GM04503 (cell line): Measurements from ENCODE around the gene SIPA1.
"Not testable (repeated sequence)": the region's sequence is repeated elsewhere in the genome, so short reads cannot be mapped to it uniquely, and the experiment has no call there.

Source experiments
- DNase-seq: peaks from one replicate; pipeline ENCODE4 v3.0.0-alpha.2; 2012; ENCODE audit warnings: low read depth

Gene SIPA1

GRCh38 chr11:65624931-65625627 lies 12.8 kb upstream of the SIPA1 start:
- DNase-seq = no peak

GRCh38 chr11:65625628-65626342 lies 12.1 kb upstream of the SIPA1 start:
- DNase-seq = no peak

DNA sequence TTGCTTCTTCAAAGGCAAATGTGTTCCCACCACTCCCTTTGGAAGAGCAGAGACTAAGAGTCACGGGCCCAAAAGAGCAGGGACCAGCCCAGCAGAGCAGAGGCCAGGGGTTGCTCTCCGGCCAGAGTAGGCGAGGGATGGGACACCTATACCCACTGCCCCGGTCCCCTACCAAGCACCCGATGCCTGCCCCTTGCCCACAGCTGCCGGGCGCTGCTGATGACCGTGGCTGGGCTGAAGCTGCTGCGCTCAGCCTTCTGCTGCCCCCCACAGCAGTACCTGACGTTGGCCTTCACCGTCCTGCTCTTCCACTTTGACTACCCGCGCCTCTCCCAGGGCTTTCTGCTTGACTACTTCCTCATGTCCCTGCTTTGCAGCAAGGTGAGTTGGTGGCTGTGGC lies 10.7 kb upstream of the SIPA1 start:
- no peak for DNase-seq

DNA sequence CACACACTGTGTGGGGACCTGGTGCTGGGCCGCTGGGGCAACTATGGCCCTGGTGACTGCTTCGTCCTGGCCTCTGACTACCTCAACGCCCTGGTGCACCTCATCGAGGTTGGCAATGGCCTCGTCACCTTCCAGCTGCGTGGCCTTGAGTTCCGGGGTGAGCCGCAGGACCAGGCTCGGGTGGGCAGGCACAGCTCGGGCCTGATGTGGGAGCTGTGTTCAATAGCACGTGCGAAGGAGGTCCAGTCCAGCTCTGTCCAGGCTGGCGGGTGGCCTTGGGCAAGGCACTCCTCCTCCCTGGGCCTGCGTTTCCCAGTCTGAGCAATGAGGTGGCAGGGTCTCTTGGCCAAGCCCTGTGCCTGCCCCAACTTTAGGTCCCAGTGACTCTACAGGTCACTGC lies 8.3 kb upstream of the SIPA1 start:
- no peak for DNase-seq

DNA sequence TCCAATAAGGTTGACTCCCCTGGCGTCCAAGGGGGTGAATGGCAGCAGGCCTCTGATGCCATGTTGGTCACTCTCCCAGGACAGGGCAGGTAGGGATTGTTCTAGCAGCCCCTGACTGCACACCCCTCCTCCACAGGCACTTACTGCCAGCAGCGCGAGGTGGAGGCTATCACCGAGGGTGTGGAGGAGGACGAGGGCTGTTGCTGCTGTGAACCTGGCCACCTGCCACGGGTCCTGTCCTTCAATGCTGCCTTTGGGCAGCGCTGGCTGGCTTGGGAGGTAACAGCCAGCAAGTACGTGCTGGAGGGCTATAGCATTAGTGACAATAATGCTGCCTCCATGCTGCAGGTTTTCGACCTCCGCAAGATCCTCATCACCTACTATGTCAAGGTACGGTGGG lies 7.7 kb upstream of the SIPA1 start:
- no peak for DNase-seq

DNA sequence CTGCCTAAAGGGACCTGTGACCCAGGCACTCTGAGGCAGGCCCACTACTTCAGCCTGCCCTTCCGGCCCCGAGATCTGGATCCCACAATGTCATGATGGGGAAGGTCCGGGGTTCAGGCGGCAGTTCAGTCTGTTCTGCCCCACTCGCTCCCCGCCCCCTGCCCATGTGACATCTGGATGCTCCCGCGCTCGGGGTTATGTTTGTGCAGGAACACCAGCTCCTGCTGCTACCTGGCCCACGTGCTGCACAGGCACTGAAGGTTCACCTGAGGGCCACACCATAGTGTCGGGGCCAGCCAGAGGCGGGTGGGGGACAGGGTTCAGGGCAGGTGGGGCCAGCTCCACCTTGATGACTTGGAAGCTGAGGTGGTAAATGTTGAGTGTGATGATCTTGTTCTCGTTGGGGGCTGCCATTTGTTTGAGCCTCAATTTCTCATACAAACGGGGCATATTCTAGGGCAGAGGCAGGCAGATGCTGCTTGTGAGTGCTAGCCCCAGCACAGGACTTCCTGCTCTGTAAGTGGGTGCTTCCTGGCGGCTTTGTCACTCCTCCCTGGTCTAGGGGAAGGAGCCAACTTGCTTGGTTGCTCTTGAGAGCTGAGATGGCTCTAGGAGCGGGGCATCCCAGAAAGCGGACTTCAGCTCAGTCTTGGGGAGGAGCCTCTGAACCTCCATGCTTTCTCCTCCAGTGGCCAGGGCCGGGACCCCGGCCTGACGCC lies 4.4 kb upstream of the SIPA1 start:
- DNase-seq = no peak

- no peak for DNase-seq
Observed at GRCh38 chr11:65634109-65634436, 3.8 kb upstream of the SIPA1 start.

DNA sequence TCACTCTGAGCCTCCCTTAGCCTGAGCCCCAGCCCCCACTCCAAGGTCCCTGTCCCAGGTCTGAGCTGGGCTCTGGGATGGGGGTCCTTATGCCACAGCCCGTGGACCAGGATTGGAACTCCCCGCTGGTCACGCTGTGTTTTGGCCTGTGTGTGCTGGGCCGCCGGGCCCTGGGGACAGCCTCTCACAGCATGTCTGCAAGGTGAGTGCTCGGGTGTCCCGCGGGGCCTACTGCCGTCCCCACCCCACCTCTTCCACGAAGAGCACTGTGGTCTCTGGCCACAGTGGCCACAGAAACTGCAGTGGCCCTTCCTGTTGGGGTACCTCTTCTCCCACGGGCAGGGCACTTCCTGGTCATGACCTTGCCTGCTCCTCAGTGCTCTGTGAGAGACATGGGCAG lies 3.5 kb upstream of the SIPA1 start:
- DNase-seq = no peak

- no peak for DNase-seq
Observed at GRCh38 chr11:65634905-65635731, 2.8 kb upstream of the SIPA1 start.

DNA sequence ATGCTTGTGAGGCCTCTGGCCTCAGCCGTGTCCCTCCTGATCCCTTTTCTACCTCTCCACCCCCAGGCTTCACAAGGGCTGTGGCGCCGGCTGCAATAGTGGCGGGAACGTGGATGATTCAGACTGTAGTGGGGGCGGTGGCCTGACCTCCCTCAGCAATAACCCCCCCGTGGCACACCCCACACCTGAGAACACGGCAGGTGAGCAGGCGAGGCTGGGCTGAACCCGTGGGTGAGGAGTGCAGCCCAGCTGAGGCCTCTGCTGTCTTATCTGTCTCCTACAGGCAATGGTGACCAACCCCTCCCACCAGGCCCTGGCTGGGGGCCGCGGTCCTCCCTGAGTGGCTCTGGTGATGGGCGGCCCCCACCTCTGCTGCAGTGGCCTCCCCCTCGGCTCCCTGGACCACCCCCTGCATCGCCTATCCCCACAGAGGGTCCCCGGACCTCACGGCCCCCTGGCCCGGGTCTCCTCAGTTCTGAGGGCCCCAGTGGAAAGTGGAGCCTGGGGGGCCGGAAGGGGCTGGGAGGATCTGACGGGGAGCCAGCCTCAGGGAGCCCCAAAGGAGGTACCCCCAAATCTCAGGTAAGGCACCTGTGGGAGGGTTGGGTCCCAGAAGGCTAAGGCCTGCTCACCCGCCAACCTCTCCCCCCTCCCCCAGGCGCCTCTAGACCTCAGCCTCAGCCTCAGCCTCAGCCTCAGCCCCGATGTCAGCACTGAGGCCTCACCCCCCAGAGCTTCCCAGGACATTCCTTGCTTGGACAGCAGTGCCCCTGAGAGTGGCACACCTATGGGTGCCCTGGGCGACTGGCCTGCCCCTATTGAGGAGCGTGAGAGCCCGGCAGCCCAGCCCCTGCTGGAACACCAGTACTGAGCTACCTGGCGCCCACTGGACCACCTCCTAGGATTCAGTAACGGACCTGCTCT lies 1.5 kb upstream of the SIPA1 start:
- no peak for DNase-seq

- no peak for DNase-seq
Observed at GRCh38 chr11:65637032-65637557, 806 bp upstream of the SIPA1 start.

DNA sequence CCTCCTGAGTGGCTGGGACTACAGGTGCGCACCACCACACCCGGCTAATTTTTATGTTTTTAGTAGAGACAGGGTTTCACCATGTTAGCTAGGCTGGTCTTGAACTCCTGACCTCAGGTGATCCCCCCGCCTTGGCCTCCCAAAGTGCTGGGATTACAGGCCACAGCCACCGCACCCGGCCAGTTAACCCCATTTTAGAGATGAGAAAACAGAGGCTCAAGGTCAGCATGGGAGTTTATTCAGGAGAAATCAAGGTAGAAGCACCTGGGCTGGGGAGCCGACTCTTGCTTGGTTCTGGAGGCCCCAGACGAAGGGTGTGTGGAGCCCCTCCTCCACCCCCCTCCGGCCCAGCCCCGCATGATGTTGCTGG lies 1.3 kb downstream of the SIPA1 start:
- not testable (repeated sequence) for DNase-seq

DNA sequence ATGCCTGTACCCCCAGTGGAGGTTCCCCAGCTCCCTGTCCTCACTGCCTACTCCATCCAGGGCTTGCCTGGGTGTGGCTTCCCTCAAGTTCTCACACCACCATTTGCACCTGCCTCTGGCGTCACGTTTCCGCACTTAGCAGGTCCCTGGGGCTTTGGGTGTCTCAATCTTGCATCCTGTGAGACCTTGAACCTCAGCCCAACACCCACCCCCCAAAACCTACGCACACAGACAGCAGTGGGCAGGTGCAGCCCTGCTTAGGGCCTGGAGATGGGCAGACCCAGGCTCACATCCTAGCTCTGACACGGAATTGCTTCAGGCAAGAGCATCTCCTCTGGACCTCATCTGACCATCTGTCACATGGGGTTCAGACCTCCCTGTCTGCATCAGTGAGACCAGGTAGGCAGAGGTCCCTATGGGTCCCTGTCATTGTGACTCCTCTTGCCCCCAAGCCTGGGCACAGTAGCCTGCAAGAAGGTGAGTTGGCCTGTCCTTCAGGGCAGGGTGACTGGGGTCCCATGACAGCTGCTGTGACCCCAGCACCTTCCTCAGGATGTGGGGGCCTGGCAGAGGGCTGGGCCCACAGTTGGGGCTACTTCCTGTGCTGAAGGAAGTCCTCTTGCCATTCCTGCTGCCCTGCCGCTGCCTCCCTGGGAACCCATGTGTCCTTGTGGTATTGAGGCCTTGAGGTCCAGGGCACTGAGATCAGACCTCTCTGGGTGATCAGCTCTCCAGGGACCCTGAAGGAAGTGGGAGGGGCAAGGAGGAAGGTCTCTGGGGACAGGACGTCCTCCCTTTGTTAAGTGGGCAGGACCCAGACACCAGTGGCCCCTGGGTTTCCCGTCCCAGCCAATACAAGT lies 2.0 kb downstream of the SIPA1 start:
- DNase-seq = no peak

DNA sequence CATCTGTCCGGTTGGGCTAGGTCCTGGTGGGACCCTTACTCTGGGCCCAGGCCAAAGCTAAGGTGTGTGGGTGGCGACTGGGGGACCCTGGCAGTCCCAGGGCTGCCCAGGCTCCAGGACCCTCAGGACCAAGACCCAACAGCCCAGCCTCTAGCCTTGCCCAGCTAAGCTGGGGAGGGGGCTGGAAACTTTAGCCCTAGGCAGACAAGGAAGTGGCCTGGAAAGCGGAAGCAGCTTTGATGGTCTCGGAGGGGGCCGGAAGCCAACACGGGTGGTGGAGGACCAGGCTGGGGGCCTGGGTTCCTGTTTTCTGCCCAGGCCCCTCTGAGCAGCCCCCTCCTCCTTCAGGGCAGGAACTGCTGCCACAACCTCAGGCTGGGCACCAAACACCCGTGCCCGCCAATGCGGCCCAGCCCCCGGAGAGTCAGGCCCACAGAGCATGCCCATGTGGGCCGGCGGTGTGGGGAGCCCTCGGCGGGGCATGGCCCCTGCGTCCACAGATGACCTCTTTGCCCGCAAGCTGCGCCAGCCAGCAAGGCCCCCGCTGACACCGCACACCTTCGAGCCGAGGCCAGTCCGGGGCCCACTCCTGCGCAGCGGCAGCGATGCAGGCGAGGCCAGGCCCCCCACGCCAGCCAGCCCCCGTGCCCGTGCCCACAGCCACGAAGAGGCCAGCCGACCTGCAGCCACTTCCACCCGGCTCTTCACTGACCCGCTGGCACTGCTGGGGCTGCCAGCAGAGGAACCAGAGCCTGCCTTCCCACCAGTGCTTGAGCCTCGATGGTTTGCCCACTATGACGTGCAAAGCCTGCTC lies 2.8 kb downstream of the SIPA1 start:
- DNase-seq = no peak

DNA sequence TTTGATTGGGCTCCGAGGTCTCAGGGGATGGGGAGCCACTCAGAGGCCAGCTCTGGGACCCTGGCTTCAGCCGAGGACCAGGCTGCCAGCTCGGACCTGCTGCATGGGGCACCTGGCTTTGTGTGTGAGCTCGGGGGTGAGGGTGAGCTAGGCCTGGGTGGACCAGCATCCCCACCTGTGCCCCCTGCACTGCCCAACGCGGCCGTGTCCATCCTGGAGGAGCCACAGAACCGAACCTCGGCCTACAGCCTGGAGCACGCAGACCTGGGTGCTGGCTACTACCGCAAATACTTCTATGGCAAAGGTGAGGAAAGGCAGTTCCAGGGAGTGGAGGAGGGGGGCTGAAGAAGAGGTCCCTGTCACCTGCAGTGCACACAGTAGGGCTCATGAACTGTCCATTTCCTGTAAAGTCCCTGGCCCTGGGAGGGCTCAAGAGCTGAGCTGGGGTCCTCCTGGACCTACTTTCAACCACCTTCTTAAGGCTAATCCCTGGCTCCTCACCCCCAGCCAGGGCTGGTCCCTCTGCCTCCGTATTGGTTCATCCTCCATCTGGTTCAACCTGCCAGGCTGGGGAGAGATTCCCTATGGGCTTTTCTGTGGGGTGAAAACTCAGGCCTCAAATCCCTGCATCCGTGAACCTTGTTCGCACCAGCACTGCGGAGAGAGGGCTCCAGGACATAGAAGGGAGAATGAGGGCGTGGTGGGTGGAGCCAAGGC lies 3.6 kb downstream of the SIPA1 start:
- no peak for DNase-seq

DNA sequence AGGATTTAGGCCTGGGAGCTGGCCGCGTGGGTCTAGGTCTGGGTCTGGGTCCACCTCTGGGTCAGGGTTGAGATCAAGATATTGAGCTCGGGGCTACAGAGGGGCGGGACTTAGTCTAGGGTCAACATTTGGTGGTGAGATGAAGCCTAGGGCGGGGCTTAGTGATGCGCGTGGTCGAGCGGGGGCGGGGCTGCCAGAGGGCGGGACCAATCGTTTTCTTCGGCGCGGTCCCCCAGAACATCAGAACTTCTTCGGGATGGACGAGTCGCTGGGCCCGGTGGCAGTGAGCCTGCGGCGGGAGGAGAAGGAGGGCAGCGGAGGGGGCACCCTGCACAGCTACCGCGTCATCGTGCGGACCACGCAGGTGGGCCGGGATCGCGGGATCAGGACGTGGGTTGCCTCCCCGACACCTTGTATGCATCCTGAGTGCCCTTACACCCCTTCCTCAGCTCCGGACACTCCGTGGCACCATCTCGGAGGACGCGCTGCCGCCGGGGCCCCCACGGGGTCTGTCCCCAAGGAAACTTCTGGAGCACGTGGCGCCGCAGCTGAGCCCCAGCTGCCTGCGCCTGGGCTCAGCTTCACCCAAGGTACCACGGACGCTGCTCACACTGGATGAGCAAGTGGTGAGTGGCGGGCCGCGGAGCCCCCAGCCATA lies 4.2 kb downstream of the SIPA1 start:
- DNase-seq = no peak

DNA sequence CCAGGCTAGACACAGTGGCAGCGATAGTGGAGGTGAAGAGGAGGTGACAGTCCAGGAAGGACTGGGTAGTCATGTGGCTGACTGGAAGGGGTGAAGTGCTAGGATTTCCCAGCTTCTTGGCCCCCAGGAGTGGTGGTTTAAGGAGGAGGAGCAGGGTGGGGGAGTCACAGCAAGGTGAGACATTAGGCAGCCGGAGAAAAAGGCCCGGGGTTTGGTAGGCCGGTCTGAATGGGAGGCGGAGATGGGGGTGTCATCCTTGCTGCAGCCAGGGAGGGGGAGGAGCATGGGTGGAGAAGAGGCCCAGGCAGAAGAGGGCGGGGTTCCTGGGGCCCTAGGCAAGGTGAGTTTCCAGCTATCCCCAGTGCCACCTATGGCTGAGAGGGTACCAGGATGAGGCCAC lies 6.1 kb downstream of the SIPA1 start:
- no peak for DNase-seq

- DNase-seq = no peak
Observed at GRCh38 chr11:65644837-65645236, 6.9 kb downstream of the SIPA1 start.
